Cardiac septum (tissue), 1 donor: ENCODE data around the gene KIF12. TPM values are rescaled to one million over a fixed set of nuclear protein-coding genes. Genes with fewer than 3 reads are reported as not detected.

Source experiments
- DNase-seq: peaks from one replicate; pipeline ENCODE4 v3.0.0-alpha.2; 2020; ENCODE audit warnings: low spot score
- intact Hi-C: fragments of 100-400 bp; cut with DNase I; formaldehyde crosslinking; loops from one replicate; pipeline ENCODE4 v1.14.0; 2022
- total RNA-seq: library from RNA; stranded (reverse); fragmentation: NEBNext Ultra II Directional; extraction: Animal tissue kit (Norgen Biotek cat#: 25700); gene quantifications from one replicate; pipeline ENCODE4 v1.2.1, GENCODE V29; 2021
- donor health status: DM: no; HTN: no; CAD: no.

Gene KIF12
- total RNA-seq, 1 donor from 2014 or later, result not detected

GRCh38 chr9:114112325-114112724 is 13.2 kb upstream of the KIF12 start:
- intact Hi-C loops, result loop anchor here (10.0 kb wide), 1 partner anchor 58 kb away; no protein-coding TSS in a partner anchor
- no peak for DNase-seq

DNA sequence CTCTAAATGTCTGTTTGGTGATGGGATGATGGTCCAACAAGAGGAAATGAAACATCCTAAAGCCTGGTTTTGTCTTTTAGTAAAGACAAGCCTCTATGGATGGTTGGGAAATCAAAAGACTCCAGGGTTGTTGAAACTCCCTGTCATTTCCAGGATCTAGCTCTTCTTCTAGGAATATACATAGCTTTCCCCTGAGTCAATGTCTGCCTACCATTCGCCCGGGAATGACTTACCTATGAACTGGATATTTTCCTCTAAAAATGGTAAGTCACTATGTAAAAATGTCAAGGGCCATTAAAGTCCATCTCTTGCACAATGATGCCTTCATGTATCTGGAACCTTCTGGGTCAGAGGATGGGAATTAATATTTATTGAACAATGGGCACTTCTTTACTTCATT is 11.1 kb upstream of the KIF12 start:
- DNase-seq, result no peak
- intact Hi-C loops, result loop anchor here (10.0 kb wide), 1 partner anchor 55 kb away; no protein-coding TSS in a partner anchor

DNA sequence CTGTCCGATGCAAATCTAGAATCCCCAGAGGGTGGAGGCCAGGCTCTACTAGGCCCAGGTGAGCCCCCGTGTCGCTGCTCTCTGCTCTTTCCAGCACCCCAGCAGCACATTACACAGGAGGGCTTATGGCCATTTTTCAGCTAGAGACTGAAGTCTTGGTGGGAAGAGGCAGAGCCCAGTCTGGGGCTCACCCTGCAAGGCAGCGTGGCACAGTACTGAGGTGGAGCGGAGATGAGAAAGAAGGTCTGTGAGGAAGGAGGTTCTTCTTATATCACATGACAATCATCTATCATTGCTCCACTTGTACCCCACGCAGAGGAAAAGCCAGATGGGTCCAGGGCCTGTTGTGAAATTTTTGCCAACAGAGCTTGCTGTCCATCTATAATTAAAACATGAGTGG is 10.0 kb upstream of the KIF12 start:
- intact Hi-C loops, result loop anchor here (1.0 to 5.0 kb wide), 3 partner anchors 45 to 182 kb away; no protein-coding TSS in a partner anchor
- no peak for DNase-seq

GRCh38 chr9:114108016-114108833 is 9.1 kb upstream of the KIF12 start:
- peak; percentile 85 for DNase-seq
- intact Hi-C loops, result loop anchor here (2.0 to 5.0 kb wide), 2 partner anchors 164 to 183 kb away; no protein-coding TSS in a partner anchor

- DNase-seq, result no peak
- intact Hi-C loops, result loop anchor here (2.0 to 5.0 kb wide), 2 partner anchors 165 to 183 kb away; no protein-coding TSS in a partner anchor
Measured at GRCh38 chr9:114107286-114108001, 8.4 kb upstream of the KIF12 start.

- intact Hi-C loops, result loop anchor here (5.0 kb wide), 1 partner anchor 167 kb away; no protein-coding TSS in a partner anchor
- DNase-seq, result no peak
Measured at GRCh38 chr9:114105236-114105635, 6.1 kb upstream of the KIF12 start.

- intact Hi-C loops, result no loop called here
- DNase-seq, result no peak
Measured at GRCh38 chr9:114102484-114102883, 3.4 kb upstream of the KIF12 start.

DNA sequence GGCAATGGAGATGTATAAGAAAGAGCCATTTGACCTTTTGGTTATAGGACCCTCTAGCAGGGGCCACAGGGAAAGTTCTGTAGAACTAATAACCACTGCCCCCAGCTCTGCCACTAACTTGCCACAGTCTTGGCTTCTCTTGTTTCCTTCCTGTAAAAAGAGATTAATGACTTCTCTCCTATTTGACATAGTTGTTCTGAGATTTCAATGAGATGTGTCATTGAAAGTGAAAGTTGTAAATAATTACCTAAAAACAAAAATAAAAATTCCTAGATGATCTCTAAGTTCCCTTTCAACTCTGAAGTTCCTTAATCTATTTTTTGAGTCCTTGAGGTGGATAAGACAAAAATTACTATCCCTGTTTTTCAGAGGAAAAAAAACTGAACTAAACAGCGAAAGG is 1.4 kb upstream of the KIF12 start:
- intact Hi-C loops, result no loop called here
- no peak for DNase-seq

GRCh38 chr9:114099669-114100270 is 678 bp upstream of the KIF12 start:
- intact Hi-C loops, result no loop called here

GRCh38 chr9:114098021-114098935 is 814 bp downstream of the KIF12 start:
- no peak for DNase-seq
- intact Hi-C loops, result no loop called here

More at GRCh38 chr9:114099669-114100270, 678 bp upstream of the KIF12 start:
- no peak for DNase-seq

- intact Hi-C loops, result no loop called here
Measured at GRCh38 chr9:114097613-114098020, 1.5 kb downstream of the KIF12 start.

GRCh38 chr9:114096866-114097612 is 2.1 kb downstream of the KIF12 start:
- intact Hi-C loops, result no loop called here
- no peak for DNase-seq

More at GRCh38 chr9:114097613-114098020, 1.5 kb downstream of the KIF12 start:
- no peak for DNase-seq

GRCh38 chr9:114096041-114096511 is 3.0 kb downstream of the KIF12 start:
- intact Hi-C loops, result no loop called here
- DNase-seq, result no peak

GRCh38 chr9:114094971-114095370 is 4.1 kb downstream of the KIF12 start:
- no peak for DNase-seq
- intact Hi-C loops, result no loop called here

DNA sequence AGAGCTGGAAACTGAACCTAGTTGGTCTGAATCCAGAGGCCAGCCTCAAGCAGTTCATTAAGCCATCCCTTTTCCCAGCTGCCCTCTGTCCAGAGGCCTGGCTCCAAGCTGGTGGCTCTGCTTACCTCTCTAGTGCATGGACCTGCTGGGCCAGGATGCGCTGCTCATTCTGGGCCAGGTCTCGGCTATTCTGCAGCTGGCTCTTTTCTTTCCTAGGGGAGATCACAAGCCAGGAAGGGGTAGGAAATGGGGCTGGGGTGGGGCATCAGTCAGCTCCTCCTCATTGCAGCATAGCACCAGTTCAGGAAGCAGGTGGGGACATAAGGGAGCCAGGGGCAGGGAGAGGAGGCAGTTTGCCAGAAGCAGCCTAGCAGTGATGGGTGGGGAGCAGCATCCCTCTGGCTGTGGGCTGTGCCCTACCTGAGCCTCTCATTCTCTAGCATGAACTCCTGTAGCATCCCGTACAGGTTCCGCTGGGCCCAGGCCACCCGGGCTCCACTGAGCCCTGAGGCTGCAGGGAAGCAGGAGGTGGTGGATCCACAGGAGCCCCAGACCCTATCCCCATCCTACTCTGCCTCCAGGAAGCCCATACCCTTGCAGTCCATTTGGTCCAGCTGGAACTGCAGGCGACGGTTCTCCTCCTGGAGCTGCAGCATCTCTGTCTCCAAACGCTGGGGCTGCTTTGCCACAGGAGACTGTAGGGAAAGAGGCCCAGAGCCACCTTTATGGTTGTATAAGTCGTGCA is 5.2 kb downstream of the KIF12 start:
- DNase-seq, result no peak
- intact Hi-C loops, result no loop called here

DNA sequence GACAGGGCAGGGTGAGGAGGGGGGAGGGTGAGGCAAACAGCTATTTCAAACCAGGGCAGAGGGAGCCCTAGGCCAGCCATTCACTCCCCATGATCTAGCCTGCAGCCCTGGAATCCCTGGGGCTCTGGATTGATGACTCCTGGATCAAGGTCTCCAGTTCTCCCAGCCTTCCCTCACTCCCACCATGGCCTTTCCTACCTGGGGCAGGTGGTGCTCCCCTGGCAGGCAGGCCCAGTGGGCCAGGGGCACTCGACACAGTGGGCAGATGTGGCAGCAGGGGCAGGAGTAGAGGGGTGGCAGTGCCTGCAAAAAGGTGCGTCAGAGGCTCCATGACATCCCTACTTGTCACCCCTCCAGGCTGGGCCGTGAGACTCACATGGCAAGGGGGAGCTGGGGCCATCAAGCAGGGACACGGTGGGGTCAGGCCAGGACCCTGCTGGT is 6.0 kb downstream of the KIF12 start:
- intact Hi-C loops, result no loop called here
- no peak for DNase-seq

DNA sequence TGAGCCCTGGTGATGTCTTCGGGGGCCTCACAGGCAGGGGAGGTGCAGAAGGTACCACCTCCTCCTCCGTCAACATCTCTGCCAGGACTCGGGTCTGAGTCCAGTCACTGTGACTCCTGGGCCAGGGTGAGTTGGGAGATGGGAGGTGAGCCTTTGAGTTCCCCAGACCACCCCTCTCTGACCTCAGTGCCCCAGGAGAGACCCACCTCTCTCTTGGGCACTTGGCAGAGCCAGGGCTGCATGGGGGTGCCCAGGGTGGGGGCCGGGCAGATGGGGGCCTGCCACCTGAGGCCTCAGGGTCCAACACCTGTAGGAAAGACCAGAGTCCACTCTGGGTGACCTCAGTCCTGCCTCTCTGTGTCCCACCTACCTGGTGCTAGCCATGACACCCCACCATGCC is 6.8 kb downstream of the KIF12 start:
- intact Hi-C loops, result no loop called here
- no peak for DNase-seq
